ENCODE data around the gene CALM1.

The CALM1 gene

GRCh38 chr14:90412058-90412457, 15.2 kb downstream of the CALM1 start:
- no peak for DNase-seq

GRCh38 chr14:90416720-90417119, 19.9 kb downstream of the CALM1 start:
- no peak for DNase-seq

GRCh38 chr14:90418053-90418452, 21.2 kb downstream of the CALM1 start:
- DNase-seq, result no peak

- peak; percentile 72 for DNase-seq
Observed at GRCh38 chr14:90419200-90419599, 22.4 kb downstream of the CALM1 start.

GRCh38 chr14:90421001-90421631, 24.3 kb downstream of the CALM1 start:
- no peak for DNase-seq

- DNase-seq, result no peak
Observed at GRCh38 chr14:90421632-90422020, 24.8 kb downstream of the CALM1 start.

- DNase-seq, result no peak
Observed at GRCh38 chr14:90423166-90423565, 26.3 kb downstream of the CALM1 start.

- no peak for DNase-seq
Observed at GRCh38 chr14:90424075-90424474, 27.2 kb downstream of the CALM1 start.

- no peak for DNase-seq
Observed at GRCh38 chr14:90424686-90425372, 28.0 kb downstream of the CALM1 start.

- no peak for DNase-seq
Observed at GRCh38 chr14:90425373-90425879, 28.6 kb downstream of the CALM1 start.

GRCh38 chr14:90426031-90426540, 29.3 kb downstream of the CALM1 start:
- DNase-seq, result no peak

GRCh38 chr14:90426663-90427062, 29.8 kb downstream of the CALM1 start:
- no peak for DNase-seq

- DNase-seq, result no peak
Observed at GRCh38 chr14:90427848-90428426, 31.1 kb downstream of the CALM1 start.

- DNase-seq, result no peak
Observed at GRCh38 chr14:90428676-90429075, 31.8 kb downstream of the CALM1 start.

GRCh38 chr14:90429236-90429635, 32.4 kb downstream of the CALM1 start:
- no peak for DNase-seq

- no peak for DNase-seq
Observed at GRCh38 chr14:90429754-90430153, 32.9 kb downstream of the CALM1 start.

- no peak for DNase-seq
Observed at GRCh38 chr14:90434370-90435020, 37.7 kb downstream of the CALM1 start.

- DNase-seq, result no peak
Observed at GRCh38 chr14:90438841-90439240, 42.0 kb downstream of the CALM1 start.

- DNase-seq, result no peak
Observed at GRCh38 chr14:90440021-90440451, 43.2 kb downstream of the CALM1 start.

- DNase-seq, result no peak
Observed at GRCh38 chr14:90440592-90440991, 43.8 kb downstream of the CALM1 start.

GRCh38 chr14:90442388-90442787, 45.6 kb downstream of the CALM1 start:
- DNase-seq, result no peak

- DNase-seq, result no peak
Observed at GRCh38 chr14:90443161-90444076, 46.6 kb downstream of the CALM1 start.
